Cortex of kidney (tissue), 1 donor: Measurements from ENCODE around the gene DUSP10.

Experiments used
- DNase-seq: peaks from one replicate; lab custom pipeline; 2025; lab: John Stamatoyannopoulos, UW

The DUSP10 gene

DNA sequence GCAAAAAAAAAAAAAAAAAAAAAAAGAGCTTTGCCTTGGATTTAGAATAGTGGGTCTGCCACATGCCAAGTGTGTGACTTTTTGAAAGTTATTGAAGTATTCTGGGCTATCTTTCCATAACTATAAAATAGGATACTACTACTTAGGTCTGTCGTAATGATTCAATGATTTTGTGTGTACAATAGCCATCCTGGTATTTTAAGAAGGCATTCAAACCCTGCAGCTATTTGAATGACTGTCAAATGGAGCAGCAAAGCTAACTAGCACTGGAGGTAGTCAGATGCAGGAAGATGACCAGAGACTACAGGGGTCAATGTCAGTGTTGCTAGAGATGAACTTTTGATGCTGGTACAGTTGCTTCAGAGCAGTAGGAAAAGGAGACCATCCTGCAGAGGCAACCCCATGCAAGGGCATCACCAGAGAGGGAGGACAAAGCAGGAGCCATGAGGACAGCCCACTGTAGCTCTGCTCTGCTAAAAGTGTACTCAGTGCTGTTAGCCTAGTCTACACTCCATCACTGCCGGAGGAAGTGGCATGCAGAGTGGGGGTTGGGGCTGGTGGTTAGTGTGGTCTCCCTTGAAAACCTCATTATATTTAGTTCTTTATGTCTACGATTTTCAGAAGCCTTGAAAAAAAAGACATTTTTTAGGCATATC is 29.0 kb downstream of the DUSP10 start:
- no peak for DNase-seq

- DNase-seq, result no peak
These were observed 29.6 kb downstream of the DUSP10 start for GRCh38 chr1:221712198-221712684.

DNA sequence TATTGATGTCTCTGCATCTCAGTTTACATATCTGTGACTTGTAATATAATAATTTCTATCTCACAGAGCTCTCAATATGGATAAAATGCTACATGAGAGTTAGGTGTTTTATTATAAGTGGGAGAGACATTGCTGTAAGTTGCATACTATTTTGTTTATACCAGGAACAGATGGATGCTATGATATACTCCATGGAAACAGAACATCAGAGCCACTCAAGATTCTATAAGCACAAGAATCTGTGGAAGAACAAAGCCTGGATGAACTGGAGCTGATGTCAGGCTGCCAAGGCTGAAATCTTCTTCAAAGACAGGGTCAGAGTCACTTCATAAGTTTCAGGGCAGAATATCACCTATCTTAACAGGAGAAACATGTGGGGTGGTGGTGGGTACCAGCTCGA is 30.2 kb downstream of the DUSP10 start:
- DNase-seq, result no peak

- DNase-seq, result no peak
These were observed 30.8 kb downstream of the DUSP10 start for GRCh38 chr1:221711063-221711577.

DNA sequence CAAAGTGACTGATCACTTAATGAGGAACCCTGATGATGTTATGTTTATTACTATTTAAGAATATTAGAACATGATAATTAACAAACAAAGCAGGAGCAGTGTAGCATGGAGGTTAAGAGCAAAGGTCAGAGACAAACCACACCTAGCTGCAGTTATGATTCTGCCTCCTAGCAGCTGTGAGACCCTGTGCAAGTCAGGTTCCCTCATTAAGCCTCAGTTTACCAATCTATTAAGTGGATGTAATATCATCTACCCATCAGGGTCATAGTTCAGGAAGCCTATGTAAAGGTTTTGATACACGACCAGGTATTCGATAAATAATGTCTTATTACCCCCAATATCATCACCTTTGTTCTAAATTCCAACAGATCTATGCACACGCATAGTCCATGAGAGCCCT is 32.0 kb downstream of the DUSP10 start:
- DNase-seq, result no peak

GRCh38 chr1:221708987-221709386 is 32.9 kb downstream of the DUSP10 start:
- no peak for DNase-seq

DNA sequence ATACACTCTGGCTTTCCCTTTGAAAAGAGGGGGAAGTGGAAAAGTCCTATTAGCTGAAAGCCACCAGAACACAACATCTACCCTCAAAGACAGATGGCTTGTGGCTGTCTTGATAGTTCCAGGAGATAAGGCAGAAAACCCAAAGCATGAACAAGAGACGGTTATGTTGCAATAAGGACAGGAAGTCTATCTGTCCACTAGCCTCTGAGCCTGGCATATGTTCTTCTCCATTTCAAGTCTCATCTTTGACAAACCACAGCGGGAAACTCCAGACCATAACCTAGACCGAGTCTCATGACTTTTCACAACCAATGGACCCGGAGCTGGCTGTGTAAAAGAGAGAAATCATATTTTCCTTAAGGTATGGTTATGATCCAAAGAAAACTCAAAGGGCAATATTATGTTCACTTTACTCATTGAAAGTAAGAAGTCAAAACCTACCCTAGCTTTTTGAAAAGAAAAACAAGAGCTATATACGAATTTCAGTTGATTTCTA is 33.8 kb downstream of the DUSP10 start:
- DNase-seq, result no peak

DNA sequence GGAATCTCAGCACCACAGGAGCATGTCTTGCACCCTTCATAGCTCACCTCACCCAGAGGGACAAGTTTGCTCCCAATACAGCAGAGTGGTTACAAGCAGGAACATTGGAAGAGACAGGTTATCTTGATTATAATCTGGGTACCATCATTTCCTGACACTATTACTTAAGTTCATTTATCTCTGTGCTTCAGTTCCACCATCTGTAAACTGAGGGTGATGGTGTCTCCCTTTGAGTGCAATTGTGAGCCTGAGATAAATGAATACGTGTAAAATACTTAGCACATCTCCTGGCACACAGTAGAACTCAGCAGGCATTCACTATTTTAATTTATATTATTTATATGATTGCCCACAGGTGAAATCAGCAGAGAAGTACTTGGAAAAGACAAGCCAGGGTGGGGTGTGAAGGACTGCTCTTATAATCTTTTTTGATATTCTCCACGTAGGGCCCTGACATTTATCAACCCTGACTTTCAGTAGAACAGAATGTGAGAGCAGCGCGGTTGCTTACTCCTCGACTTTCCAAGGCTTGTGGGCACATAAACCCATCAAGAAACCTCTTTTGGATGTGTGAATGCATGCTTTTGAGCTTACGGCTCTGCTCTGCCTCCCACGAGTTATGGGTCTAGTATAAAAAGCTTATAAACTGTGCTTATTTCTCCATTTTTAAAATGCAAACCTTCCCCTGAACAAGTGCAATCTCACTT is 34.9 kb downstream of the DUSP10 start:
- no peak for DNase-seq

- DNase-seq, result no peak
These were observed 35.7 kb downstream of the DUSP10 start for GRCh38 chr1:221706191-221706590.

DNA sequence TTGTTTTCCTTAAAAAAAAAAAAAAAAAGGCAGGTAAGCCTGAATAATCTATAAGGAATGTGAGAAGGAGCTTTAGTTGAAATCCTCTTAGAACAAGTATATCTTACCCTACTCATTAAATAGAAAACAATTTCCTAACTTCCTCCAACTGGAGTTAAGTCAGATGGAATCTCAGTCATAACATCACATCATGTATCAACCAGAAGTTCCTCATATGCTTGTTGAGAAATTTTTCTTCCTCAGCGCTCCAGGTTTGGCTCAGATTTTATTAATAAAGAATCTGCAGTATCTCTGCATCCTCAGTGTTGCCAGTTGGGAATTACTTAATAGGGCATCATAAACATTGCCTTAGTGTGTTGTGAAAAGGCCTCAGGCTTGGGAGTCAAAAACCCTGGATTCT is 37.6 kb downstream of the DUSP10 start:
- DNase-seq, result no peak

DNA sequence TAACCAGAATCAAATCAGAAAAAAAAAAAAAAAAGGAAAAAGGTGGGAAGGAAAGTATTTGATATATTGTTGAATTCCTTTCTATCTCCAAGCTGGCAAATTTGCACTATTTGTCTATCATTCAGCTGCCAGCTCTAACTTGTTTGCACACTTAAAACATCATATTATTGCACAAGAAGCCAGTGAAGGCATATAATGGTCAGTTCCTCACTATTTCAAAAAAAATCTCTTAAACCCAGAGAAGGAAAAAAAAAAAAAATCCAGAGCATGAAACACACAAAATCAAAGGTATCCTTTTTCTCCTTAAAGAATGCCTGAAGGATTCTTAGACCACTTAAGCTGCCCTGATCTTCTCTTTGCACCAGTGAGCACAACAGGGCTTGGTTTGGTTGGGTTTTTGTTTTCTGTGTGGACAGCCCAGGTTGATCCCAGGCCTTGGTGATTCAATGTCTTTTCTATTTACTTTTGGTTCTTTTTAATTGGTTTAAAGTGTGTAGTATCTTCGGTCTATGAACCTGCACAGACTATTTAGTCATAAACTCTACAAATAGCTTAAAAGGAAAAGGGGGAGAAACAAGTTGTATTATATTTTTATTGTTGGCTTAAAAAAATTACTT is 40.2 kb downstream of the DUSP10 start:
- DNase-seq, result no peak

- no peak for DNase-seq
These were observed 40.9 kb downstream of the DUSP10 start for GRCh38 chr1:221700948-221701347.

GRCh38 chr1:221700536-221700935 is 41.4 kb downstream of the DUSP10 start:
- no peak for DNase-seq

GRCh38 chr1:221699978-221700519 is 41.8 kb downstream of the DUSP10 start:
- DNase-seq, result no peak

GRCh38 chr1:221699577-221699976 is 42.3 kb downstream of the DUSP10 start:
- DNase-seq, result no peak

DNA sequence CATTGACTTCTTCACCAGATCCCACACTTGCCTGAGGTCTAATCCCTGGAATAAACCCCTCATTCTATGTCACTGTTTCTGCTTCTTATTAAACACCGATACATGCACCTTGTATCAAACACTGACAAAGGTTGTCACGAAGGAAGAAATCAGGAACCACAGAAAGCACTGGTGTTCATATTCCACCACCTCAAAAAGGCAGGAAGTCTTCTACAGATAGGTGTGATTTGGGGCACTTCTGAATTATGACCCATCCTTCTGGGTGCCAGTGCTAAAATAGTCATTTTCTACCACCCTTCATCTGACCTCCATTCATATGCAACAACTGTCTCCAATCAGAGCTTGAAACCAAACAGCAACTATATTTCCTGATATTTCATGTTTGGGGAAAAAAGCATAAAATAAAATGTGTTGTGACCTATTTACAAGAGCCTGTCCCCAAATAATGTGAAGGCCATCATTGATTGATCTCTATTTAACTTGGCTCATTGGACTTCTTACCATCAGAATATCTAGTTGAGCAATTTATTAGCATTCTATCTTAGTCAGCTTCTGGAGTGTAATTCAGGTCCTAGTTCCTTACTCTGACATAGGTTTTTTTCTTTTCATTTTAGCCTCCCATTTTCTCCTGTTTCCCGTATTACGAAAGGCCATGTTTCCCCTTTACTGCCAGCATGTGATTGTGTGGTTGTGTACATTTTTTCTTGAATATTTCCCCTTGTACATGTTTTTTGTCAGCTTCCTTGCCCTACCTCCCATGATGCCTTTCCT is 43.1 kb downstream of the DUSP10 start:
- DNase-seq, result no peak

- DNase-seq, result no peak
These were observed 43.9 kb downstream of the DUSP10 start for GRCh38 chr1:221697923-221698425.

GRCh38 chr1:221696718-221697461 is 45.0 kb downstream of the DUSP10 start:
- no peak for DNase-seq

DNA sequence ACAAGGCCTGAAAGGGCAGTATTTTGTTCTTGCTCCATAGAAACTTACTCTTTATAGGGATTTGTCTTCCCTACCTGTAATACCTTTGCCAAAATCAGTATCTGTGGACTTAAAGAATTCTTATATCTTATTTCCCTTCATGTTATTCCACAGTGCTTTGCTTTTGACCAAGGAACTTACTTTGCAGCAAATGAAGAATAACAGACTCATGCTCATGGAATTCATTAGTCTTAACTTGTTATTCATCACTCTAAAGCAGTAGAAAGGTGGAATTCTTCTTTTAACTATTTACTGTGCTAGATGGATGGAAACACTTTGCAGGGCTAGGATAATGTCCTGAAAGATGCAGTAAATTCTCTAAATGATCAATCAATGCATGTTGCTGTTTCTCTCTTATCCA is 45.9 kb downstream of the DUSP10 start:
- no peak for DNase-seq

DNA sequence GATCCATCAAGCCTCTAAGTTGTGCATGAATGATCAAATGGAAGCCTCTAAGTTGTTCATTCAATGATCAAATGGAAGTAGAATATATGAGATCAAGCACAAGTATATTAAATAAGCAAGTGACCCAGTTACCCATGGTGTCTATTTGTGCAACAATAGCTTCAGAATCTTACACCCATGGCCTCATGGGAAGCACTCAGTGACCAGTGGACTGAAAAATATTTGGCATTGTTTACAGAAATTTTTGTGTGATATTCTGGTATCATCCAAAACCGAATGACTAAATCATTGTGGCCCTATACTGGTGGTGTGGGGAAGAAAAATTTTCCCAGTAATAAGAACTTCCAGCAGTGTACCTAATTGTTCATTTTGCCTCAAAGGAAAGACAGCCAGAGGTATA is 46.6 kb downstream of the DUSP10 start:
- no peak for DNase-seq

GRCh38 chr1:221694109-221694508 is 47.8 kb downstream of the DUSP10 start:
- DNase-seq, result no peak
